Measurements from ENCODE around the gene RAMP1.

- no peak for TF ChIP-seq CTCF (conservative IDR thresholded peaks at IDR 0.05; ENCODE audit: low read depth, low read length)
- TF ChIP-seq RFX5 (IDR thresholded peaks at IDR 0.05; ENCODE audit: low read depth, low read length), result no peak
- no peak for TF ChIP-seq MAFK (IDR thresholded peaks at IDR 0.05; ENCODE audit: low read depth, low read length)
- no peak for TF ChIP-seq POLR2A (IDR thresholded peaks at IDR 0.05; ENCODE audit: low read depth, low read length)
- TF ChIP-seq BHLHE40 (IDR thresholded peaks at IDR 0.05; ENCODE audit: low read depth, low read length), result no peak
- TF ChIP-seq SMC3 (IDR thresholded peaks at IDR 0.05; ENCODE audit: low read depth, low read length), result no peak
- no peak for TF ChIP-seq ELK1 (IDR thresholded peaks at IDR 0.05; ENCODE audit: borderline replicate concordance, low read depth, low read length)
- no peak for TF ChIP-seq CEBPB (IDR thresholded peaks at IDR 0.05; ENCODE audit: low read depth, low read length)
- no peak for TF ChIP-seq FOS (IDR thresholded peaks at IDR 0.05; ENCODE audit: low read depth, low read length)
- TF ChIP-seq USF2 (IDR thresholded peaks at IDR 0.05; ENCODE audit: low read depth, low read length), result no peak
These were observed 58.4 kb downstream of the RAMP1 start for GRCh38 chr2:237917696-237918374.
